Measurements from ENCODE around the gene GNAL. TPM values are rescaled to one million over a fixed set of nuclear protein-coding genes. Genes with fewer than 3 reads are reported as not detected.

The GNAL gene
- total RNA-seq, 1 experiment from 2014 or later = 17.3 TPM

DNA sequence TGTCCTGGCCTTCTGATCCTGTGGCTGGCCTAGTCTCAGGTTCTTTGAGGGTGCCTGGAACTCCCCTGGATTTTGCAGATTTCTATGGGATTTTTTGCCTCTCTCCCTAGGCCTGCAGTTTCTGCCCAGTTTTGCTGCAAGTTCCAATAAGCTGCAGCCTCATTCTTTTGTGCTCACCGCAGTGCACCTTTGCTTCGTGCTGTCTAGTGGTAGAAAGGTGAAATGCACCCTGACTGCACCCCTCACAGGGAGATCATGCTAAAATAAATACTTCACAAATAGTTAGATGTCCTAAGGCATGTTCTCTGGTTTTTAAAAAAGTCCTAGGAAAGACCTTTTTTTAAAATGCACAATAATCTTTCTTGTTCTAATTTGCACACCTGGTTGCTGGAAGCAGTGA lies 72.5 kb downstream of the GNAL start:
- DNase-seq (ENCODE audit: low spot score) = no peak

GRCh38 chr18:11762429-11762828 lies 73.4 kb downstream of the GNAL start:
- no peak for DNase-seq (ENCODE audit: low spot score)

GRCh38 chr18:11767329-11767728 lies 78.3 kb downstream of the GNAL start:
- no peak for DNase-seq (ENCODE audit: low spot score)

GRCh38 chr18:11767935-11768334 lies 78.9 kb downstream of the GNAL start:
- DNase-seq (ENCODE audit: low spot score) = no peak

GRCh38 chr18:11775436-11776174 lies 86.5 kb downstream of the GNAL start:
- no peak for DNase-seq (ENCODE audit: low spot score)

- no peak for DNase-seq (ENCODE audit: low spot score)
These were observed 91.0 kb downstream of the GNAL start for GRCh38 chr18:11780042-11780441.

DNA sequence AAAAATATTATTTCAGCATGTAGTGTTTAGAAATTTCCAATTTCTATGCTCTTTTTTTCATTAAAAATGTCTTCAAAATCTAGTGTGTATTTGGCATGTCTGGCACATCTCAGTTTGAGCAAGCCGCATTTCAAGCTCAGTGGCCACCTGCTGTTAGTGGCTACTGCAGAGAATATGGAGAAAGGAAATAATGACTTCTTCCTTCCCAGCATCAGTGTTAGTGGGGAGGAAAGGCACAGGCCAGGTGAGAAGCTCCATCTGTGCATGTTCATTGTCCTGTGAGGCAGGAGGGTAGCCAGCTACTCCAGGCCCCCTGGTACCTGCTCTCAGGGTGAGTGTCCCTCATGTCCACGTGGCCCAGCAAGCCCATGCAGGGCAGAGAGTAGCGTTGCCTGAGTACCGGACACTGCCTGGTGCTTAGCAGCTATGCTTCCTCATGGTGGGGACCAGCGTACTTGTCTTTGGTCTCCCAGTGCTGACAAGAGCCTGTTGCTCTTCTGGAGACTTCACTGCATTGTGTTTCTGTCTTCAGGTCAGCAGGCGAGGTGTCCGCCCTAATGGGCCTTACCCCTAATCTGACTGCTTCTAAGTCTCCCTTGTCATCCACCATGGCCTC lies 94.8 kb downstream of the GNAL start:
- no peak for DNase-seq (ENCODE audit: low spot score)

- DNase-seq (ENCODE audit: low spot score) = no peak
These were observed 95.7 kb downstream of the GNAL start for GRCh38 chr18:11784674-11785304.

GRCh38 chr18:11785444-11786055 lies 96.5 kb downstream of the GNAL start:
- no peak for DNase-seq (ENCODE audit: low spot score)

DNA sequence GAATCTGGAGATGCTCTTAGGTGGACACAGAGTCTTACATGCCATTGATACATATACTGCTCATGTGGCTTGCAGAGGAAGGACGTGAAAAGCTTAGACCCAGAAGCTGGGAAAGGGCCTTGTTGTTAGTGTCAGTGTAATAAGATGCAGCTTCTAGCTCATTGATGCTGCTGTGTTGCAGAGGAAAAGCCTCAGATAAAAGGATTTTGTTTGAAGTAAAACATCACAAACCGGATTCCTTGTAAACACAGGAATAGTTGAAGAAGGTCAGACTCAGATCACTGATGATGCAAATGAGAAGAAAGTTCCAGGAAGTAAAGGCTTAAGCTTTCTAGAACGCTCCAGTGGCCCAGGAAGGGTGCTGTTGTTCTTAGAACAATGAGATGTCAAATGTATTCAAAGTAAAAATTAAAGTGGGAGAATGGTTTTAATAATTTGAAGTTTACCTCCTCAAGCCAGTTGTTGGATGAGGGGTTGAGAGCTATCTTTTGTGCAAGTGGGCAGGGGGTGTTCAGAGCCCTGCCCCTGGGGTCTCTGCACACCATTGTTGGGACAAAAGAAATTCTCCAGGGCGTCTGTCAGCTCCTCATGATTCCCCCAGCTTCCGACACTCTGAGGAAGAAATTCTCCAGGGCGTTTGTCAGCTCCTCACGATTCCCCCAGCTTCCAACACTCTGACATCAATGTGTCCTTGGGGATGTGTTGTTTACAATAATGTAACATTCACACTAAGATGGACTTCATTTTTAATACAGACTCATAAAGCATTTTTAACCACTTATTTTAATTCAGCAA lies 100.8 kb downstream of the GNAL start:
- peak; percentile 29 for DNase-seq (ENCODE audit: low spot score)

DNA sequence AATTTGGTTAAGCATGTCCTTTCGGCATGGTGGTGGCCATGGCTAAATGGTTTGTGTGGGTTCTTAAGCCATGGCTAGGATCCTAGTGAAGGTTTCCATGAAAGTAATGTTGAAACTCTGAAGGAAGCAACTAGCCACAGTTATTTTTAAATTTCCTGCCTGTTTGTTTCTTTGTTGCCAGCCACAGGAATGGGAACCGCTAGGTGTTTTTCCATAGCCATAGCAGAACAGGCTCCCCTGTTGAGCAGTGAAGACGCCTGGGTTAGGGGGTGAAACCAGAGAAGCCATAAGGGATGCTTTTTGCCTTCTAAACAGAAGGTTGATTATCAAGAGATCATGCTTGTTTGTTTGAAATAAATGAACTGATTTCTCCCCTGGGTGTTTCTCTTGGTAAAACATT lies 102.1 kb downstream of the GNAL start:
- DNase-seq (ENCODE audit: low spot score) = peak; percentile 72

DNA sequence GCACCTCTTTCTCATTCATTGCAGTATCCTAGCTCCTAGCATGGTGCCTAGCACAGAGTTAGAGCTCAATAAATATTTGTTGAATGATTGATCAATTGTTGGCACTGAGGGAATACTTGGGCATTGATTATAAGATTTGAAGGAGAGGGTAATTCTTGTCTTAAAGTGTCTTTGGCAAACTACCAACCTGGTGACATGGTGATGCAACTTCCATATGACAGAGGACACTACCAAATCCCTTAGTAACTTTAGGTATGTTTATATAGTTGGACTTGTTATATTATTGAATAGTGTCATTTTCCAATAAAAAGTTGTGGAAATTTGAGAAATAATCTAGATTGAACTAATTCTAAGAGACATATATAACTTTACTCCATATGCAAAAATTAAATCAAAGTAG lies 103.6 kb downstream of the GNAL start:
- DNase-seq (ENCODE audit: low spot score) = no peak

DNA sequence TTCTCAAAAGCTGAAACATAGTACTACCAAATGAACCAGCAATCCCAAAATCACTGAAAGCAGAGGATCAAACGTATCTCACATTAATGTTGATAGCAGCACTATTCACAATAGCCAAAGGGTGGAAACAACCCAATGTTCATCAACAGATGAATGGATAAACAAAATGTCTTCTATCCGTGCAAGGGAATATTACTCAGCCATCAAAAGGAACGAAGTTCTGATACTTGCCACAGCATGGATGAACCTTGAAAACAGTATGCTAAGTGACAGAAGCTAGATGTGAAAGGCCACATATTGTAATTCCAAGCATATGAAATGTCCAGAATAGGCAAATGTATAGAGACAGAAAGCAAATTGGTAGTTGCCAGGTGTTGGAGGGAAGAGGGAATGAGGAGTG lies 105.1 kb downstream of the GNAL start:
- DNase-seq (ENCODE audit: low spot score) = no peak

DNA sequence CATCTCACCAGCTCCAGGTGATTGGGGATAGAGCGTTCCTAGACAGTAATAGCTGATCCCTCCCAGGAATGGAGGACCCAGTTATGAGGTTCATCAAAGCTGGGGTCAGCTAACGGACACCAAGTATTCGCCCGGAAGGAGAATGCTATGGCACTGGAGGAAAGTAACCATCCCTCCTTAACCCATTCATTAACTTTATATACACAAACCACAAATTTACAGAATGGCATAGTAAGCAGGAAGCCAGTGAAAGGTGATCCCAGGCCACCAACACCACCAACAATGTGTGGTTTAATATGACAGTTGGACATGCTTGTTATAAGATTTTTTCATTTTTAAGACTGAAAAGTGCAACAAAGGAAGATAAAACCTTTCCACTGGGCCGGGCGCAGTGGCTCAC lies 106.9 kb downstream of the GNAL start:
- DNase-seq (ENCODE audit: low spot score) = peak; percentile 78

GRCh38 chr18:11798271-11798670 lies 109.2 kb downstream of the GNAL start:
- no peak for DNase-seq (ENCODE audit: low spot score)

- no peak for DNase-seq (ENCODE audit: low spot score)
These were observed 110.0 kb downstream of the GNAL start for GRCh38 chr18:11799066-11799465.

DNA sequence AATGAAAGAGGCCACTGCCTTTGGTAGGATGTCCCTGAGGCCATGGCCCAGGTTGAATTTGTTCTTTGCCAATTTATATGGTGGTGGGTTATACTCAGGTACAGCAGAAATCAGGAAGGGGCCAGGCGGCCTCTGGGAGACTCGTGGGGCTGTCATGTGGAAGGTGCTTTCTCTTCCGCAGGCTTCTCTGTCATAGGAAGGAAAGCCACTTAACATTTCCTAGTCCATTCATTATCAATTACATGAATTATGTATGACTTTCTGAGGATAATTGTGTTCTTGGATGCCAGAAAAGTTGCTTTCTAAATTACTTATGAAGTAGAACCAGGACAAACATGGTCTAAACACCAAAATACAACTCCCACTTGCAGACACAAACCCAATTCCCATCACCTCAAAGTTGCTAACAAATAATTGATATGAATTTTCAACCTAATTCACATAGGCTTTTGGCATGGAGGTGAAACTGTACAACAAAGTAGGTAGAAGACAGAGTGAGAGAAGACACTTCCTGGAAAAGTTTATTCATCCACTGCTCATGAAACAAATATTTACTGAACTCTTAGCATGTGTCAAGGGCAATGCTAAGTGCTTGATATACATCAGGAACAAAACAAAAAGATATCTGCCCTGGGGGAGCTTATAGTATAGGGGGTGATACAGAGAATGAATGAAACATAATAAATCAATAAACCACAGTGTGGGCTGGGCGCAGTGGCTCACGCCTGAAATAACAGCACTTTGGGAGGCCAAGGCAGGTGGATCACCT lies 111.7 kb downstream of the GNAL start:
- no peak for DNase-seq (ENCODE audit: low spot score)

GRCh38 chr18:11801573-11801972 lies 112.5 kb downstream of the GNAL start:
- no peak for DNase-seq (ENCODE audit: low spot score)

- DNase-seq (ENCODE audit: low spot score) = no peak
These were observed 113.1 kb downstream of the GNAL start for GRCh38 chr18:11802158-11802557.

DNA sequence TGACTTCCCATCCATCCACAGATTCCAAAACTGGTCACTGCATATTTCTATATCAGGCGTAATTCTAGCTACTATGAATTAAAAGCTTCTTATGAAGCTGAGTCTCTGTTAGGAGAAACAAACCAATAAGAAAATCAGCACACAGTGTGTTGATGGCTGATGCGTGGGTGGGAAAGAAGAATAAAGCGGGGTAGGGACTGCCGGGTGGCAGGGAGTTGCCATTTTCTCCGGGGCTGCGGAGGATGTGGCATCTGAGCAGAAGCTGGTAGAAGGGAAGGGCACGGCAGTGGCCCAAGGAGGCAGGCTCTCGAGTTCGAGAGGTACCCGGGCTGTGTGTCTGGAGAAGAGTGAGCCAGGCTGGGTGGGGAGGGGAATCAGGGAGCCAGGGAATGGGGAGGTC lies 113.5 kb downstream of the GNAL start:
- DNase-seq (ENCODE audit: low spot score) = no peak

DNA sequence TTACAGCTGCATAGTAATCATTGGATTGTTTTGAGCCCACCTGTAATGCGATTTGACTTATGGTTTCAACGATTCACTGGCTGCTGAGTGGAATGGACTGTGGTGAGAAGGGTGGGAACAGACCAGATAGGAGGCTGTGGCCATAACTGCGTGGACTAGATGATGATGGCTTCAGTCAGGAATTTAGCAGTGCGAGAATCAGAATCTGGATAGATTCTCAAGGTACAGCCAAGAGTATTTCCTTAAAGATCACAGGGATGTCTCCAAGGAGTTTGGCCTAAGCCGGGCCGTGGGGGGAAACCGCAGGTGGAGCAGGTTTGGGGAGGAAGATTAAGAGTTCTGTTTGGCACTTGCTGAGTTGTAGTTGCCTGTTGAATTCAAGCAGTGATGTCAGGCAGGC lies 118.2 kb downstream of the GNAL start:
- DNase-seq (ENCODE audit: low spot score) = no peak
